ENCODE measurements around the gene RND3. TPM values are rescaled to one million over a fixed set of nuclear protein-coding genes. Genes with fewer than 3 reads are reported as not detected.

RND3 gene
- total RNA-seq, 1 donor, result 0.42 TPM

- no peak overlapping the region for H3K4me3 ChIP-seq (ENCODE audit: low read length)
- H3K27me3 ChIP-seq (ENCODE audit: insufficient read depth, low read length), result no peaks in the 10 kb centered on the region
- no peaks in the 10 kb centered on the region for H3K9me3 ChIP-seq (ENCODE audit: low read depth, low read length)
- H3K4me1 ChIP-seq (ENCODE audit: insufficient read depth, low read length), result no peaks in the 10 kb centered on the region
Observed at GRCh38 chr2:150508497-150509137, 21.1 kb upstream of the RND3 start.

GRCh38 chr2:150507071-150507470, 19.6 kb upstream of the RND3 start:
- no peak overlapping the region for H3K4me3 ChIP-seq (ENCODE audit: low read length)
- no peaks in the 10 kb centered on the region for H3K27me3 ChIP-seq (ENCODE audit: insufficient read depth, low read length)
- no peaks in the 10 kb centered on the region for H3K9me3 ChIP-seq (ENCODE audit: low read depth, low read length)
- no peaks in the 10 kb centered on the region for H3K4me1 ChIP-seq (ENCODE audit: insufficient read depth, low read length)

GRCh38 chr2:150505178-150505577, 17.7 kb upstream of the RND3 start:
- Histone ChIP-seq H3K9me3 (ENCODE audit: low read depth, low read length) (no peaks in the 10 kb centered on the region), H3K4me3 (ENCODE audit: low read length) (no peak overlapping the region), H3K4me1 (ENCODE audit: insufficient read depth, low read length) (no peaks in the 10 kb centered on the region), H3K27me3 (ENCODE audit: insufficient read depth, low read length) (no peaks in the 10 kb centered on the region)

GRCh38 chr2:150495993-150496627, 8.6 kb upstream of the RND3 start:
- no peaks in the 10 kb centered on the region for H3K27me3 ChIP-seq (ENCODE audit: insufficient read depth, low read length)
- H3K9me3 ChIP-seq (ENCODE audit: low read depth, low read length), result no peaks in the 10 kb centered on the region
- no peaks in the 10 kb centered on the region for H3K4me1 ChIP-seq (ENCODE audit: insufficient read depth, low read length)
- H3K4me3 ChIP-seq (ENCODE audit: low read length), result no peak overlapping the region

GRCh38 chr2:150495001-150495400, 7.5 kb upstream of the RND3 start:
- H3K4me1 ChIP-seq (ENCODE audit: insufficient read depth, low read length), result no peaks in the 10 kb centered on the region
- no peak overlapping the region for H3K4me3 ChIP-seq (ENCODE audit: low read length)
- H3K27me3 ChIP-seq (ENCODE audit: insufficient read depth, low read length), result no peaks in the 10 kb centered on the region
- H3K9me3 ChIP-seq (ENCODE audit: low read depth, low read length), result no peaks in the 10 kb centered on the region

GRCh38 chr2:150494234-150494945, 6.9 kb upstream of the RND3 start:
- H3K4me1 ChIP-seq (ENCODE audit: insufficient read depth, low read length), result no peaks in the 10 kb centered on the region
- no peaks in the 10 kb centered on the region for H3K9me3 ChIP-seq (ENCODE audit: low read depth, low read length)
- H3K27me3 ChIP-seq (ENCODE audit: insufficient read depth, low read length), result no peaks in the 10 kb centered on the region
- no peak overlapping the region for H3K4me3 ChIP-seq (ENCODE audit: low read length)

- Histone ChIP-seq H3K27me3 (ENCODE audit: insufficient read depth, low read length) (peaks cover 15% of the 10 kb centered on the region), H3K4me3 (ENCODE audit: low read length) (no peak overlapping the region), H3K9me3 (ENCODE audit: low read depth, low read length) (no peaks in the 10 kb centered on the region), H3K4me1 (ENCODE audit: insufficient read depth, low read length) (no peaks in the 10 kb centered on the region)
Observed at GRCh38 chr2:150491943-150492342, 4.5 kb upstream of the RND3 start.

GRCh38 chr2:150491430-150491829, 4.0 kb upstream of the RND3 start:
- Histone ChIP-seq H3K27me3 (ENCODE audit: insufficient read depth, low read length) (peaks cover 20% of the 10 kb centered on the region), H3K4me1 (ENCODE audit: insufficient read depth, low read length) (no peaks in the 10 kb centered on the region), H3K4me3 (ENCODE audit: low read length) (no peak overlapping the region), H3K9me3 (ENCODE audit: low read depth, low read length) (no peaks in the 10 kb centered on the region)

GRCh38 chr2:150490466-150490865, 3.0 kb upstream of the RND3 start:
- no peaks in the 10 kb centered on the region for H3K9me3 ChIP-seq (ENCODE audit: low read depth, low read length)
- no peaks in the 10 kb centered on the region for H3K4me1 ChIP-seq (ENCODE audit: insufficient read depth, low read length)
- peaks cover 29% of the 10 kb centered on the region for H3K27me3 ChIP-seq (ENCODE audit: insufficient read depth, low read length)
- no peak overlapping the region for H3K4me3 ChIP-seq (ENCODE audit: low read length)

GRCh38 chr2:150486539-150487484, 655 bp downstream of the RND3 start:
- Histone ChIP-seq H3K27me3 (ENCODE audit: insufficient read depth, low read length) (peaks cover 45% of the 10 kb centered on the region), H3K4me1 (ENCODE audit: insufficient read depth, low read length) (no peaks in the 10 kb centered on the region), H3K4me3 (ENCODE audit: low read length) (no peak overlapping the region), H3K9me3 (ENCODE audit: low read depth, low read length) (no peaks in the 10 kb centered on the region)

GRCh38 chr2:150485871-150486538, 1.5 kb downstream of the RND3 start:
- no peaks in the 10 kb centered on the region for H3K9me3 ChIP-seq (ENCODE audit: low read depth, low read length)
- peaks cover 45% of the 10 kb centered on the region for H3K27me3 ChIP-seq (ENCODE audit: insufficient read depth, low read length)
- H3K4me1 ChIP-seq (ENCODE audit: insufficient read depth, low read length), result no peaks in the 10 kb centered on the region
- H3K4me3 ChIP-seq (ENCODE audit: low read length), result no peak overlapping the region

- no peak overlapping the region for H3K4me3 ChIP-seq (ENCODE audit: low read length)
- H3K9me3 ChIP-seq (ENCODE audit: low read depth, low read length), result no peaks in the 10 kb centered on the region
- H3K27me3 ChIP-seq (ENCODE audit: insufficient read depth, low read length), result peaks cover 45% of the 10 kb centered on the region
- no peaks in the 10 kb centered on the region for H3K4me1 ChIP-seq (ENCODE audit: insufficient read depth, low read length)
Observed at GRCh38 chr2:150485114-150485870, 2.2 kb downstream of the RND3 start.

GRCh38 chr2:150484461-150485021, 2.9 kb downstream of the RND3 start:
- no peaks in the 10 kb centered on the region for H3K4me1 ChIP-seq (ENCODE audit: insufficient read depth, low read length)
- no peak overlapping the region for H3K4me3 ChIP-seq (ENCODE audit: low read length)
- no peaks in the 10 kb centered on the region for H3K9me3 ChIP-seq (ENCODE audit: low read depth, low read length)
- peaks cover 45% of the 10 kb centered on the region for H3K27me3 ChIP-seq (ENCODE audit: insufficient read depth, low read length)

Data from mononuclear cell (primary cell).